ENCODE measurements around the gene AKR1B1. TPM values are rescaled to one million over a fixed set of nuclear protein-coding genes. Genes with fewer than 3 reads are reported as not detected.

AKR1B1 gene
- total and polyA plus RNA-seq, 9 of the 15 experiments (the other 6 are each of a cell fraction or from before 2014, with no cell fraction given) = 2.0 to 10.6 (median 6.2) TPM

DNA sequence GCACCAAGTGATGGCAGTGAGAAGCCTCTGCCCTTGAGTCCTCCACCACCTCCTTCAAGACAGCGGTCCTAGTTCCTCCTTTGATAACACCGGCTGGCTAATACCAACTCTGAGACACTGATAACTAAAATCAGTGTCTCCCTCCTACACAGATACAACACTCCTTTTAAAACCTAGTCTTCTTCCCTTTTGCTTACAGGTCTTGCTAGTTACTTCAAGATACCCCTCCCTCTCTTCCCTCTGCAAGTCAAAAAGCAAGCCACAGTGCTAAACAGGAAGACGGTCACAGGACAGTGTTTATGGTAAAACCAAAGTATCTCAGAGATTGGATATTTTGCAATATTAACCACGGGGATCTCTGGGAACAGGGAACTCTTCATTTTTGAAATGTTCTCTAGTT is 4.6 kb downstream of the AKR1B1 start (continued):
- TF ChIP-seq ZNF384 (IDR thresholded peaks at IDR 0.05; ENCODE audit: low read depth, low read length) (no peak), ZSCAN29 (IDR thresholded peaks at IDR 0.05) (no peak), MYC (IDR thresholded peaks at IDR 0.05; ENCODE audit: low read depth, low read length) (no peak), MYC (CRISPR knock-in tag; IDR thresholded peaks at IDR 0.05; ENCODE audit: borderline replicate concordance, low read depth) (no peak), HDAC1 (IDR thresholded peaks at IDR 0.05) (no peak), PURB (CRISPR knock-in tag; IDR thresholded peaks at IDR 0.05; ENCODE audit: low read depth) (no peak), FOXJ2 (tag; IDR thresholded peaks at IDR 0.05) (no peak), KDM1A (IDR thresholded peaks at IDR 0.05) (peak; percentile 43 to 57; a peak in 2 of 4 replicates), CBFA2T3 (IDR thresholded peaks at IDR 0.05) (0 out of 2 replicates have a peak, but pooled peaks have one; percentile 10), ZNF282 (CRISPR knock-in tag; IDR thresholded peaks at IDR 0.05) (no peak), ZNF707 (CRISPR knock-in tag; conservative IDR thresholded peaks at IDR 0.05) (no peak)
- TF ChIP-seq, protein P1, sequence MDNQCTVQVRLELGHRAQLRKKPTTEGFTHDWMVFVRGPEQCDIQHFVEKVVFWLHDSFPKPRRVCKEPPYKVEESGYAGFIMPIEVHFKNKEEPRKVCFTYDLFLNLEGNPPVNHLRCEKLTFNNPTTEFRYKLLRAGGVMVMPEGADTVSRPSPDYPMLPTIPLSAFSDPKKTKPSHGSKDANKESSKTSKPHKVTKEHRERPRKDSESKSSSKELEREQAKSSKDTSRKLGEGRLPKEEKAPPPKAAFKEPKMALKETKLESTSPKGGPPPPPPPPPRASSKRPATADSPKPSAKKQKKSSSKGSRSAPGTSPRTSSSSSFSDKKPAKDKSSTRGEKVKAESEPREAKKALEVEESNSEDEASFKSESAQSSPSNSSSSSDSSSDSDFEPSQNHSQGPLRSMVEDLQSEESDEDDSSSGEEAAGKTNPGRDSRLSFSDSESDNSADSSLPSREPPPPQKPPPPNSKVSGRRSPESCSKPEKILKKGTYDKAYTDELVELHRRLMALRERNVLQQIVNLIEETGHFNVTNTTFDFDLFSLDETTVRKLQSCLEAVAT (IDR thresholded peaks at IDR 0.05) = no peak
- TF ChIP-seq, protein P2, sequence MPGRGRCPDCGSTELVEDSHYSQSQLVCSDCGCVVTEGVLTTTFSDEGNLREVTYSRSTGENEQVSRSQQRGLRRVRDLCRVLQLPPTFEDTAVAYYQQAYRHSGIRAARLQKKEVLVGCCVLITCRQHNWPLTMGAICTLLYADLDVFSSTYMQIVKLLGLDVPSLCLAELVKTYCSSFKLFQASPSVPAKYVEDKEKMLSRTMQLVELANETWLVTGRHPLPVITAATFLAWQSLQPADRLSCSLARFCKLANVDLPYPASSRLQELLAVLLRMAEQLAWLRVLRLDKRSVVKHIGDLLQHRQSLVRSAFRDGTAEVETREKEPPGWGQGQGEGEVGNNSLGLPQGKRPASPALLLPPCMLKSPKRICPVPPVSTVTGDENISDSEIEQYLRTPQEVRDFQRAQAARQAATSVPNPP (IDR thresholded peaks at IDR 0.05; ENCODE audit: borderline replicate concordance, insufficient read depth, insufficient read length) = no peak
- TF ChIP-seq, protein P3, sequence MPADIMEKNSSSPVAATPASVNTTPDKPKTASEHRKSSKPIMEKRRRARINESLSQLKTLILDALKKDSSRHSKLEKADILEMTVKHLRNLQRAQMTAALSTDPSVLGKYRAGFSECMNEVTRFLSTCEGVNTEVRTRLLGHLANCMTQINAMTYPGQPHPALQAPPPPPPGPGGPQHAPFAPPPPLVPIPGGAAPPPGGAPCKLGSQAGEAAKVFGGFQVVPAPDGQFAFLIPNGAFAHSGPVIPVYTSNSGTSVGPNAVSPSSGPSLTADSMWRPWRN (IDR thresholded peaks at IDR 0.05; ENCODE audit: low read depth) = no peak
